ENCODE results near the gene CHGA. TPM values are rescaled to one million over a fixed set of nuclear protein-coding genes. Genes with fewer than 3 reads are reported as not detected.

The CHGA gene
- total and polyA plus RNA-seq, 10 of the 15 experiments (the other 5 are each of a cell fraction or from before 2014, with no cell fraction given), result 0.11 to 0.23 TPM; not detected in 8

DNA sequence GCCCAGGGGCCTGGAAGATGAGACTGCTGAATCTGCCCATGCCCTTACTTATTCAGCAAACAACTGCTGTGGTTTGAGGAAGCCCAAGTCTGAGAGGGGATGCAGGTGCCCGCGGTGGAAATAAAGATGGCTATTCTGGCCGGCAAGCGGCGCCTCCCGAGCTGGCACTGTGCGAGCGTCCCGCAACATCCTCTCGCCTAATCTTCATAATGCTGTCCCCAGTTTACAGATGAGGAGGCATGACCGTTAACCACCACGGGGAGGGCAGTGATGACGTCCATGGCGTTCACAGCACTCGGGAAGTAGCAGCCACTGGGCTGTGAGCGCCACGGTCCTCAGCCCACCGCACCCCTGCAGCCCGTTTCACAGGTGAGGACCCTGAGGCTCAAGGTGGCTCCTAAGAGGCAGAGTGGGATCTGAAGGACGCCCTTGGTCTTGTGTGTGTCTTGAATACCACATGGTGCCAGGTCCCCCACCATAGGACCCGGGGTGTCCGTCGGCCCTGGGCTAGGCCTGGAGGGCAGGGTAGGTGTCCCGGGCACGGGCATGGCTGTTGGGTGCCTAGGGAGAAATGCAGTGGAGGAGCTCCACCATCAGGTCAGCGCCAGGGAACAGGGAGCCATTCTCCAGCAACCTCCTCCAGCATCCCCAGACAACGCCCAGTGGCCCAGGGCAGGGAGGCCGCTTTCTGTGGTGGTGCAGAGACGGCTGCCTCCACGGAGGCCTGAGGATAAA lies 20.2 kb downstream of the CHGA start:
- Histone ChIP-seq H3K27me3 (replicated peaks in 1 of 2; ENCODE audit: control insufficient read depth in 2 of 2, insufficient read depth in 2 of 2, low read length in 1 of 2) (no peaks in the 10 kb centered on the region), H3K4me2 (ENCODE audit: control insufficient read depth, insufficient read depth) (no peak overlapping the region), H2AFZ (ENCODE audit: control insufficient read depth, low read depth, low read length) (no peak overlapping the region), H3K79me2 (ENCODE audit: control insufficient read depth, insufficient read depth, low read length) (no peaks in the 10 kb centered on the region), H3K9me3 (replicated peaks; ENCODE audit: control insufficient read depth, insufficient read depth, low read length) (no peaks in the 10 kb centered on the region), H3K4me3 (no peak overlapping the region), H3K27ac (ENCODE audit: control insufficient read depth, insufficient read depth) (no peak overlapping the region), H3K36me3 (ENCODE audit: control insufficient read depth in 2 of 2, insufficient read depth in 2 of 2, low read length in 1 of 2) (peaks cover 0 to 19% of the 10 kb centered on the region in 2 experiments; a peak in 3 of 4 replicates), H3K9ac (ENCODE audit: control insufficient read depth, insufficient read depth, low read length) (no peak overlapping the region), H4K20me1 (ENCODE audit: control insufficient read depth, insufficient read depth) (no peaks in the 10 kb centered on the region), H3K4me1 (ENCODE audit: control insufficient read depth, insufficient read depth, low read length) (no peaks in the 10 kb centered on the region)
- FAIRE-seq, result no peak
- in situ Hi-C loops (cut with MboI), result no loop called here
- ChIA-PET CTCF (interaction anchor here (1.0 kb wide), 1 partner anchor 169 kb away, joined by 3 read pairs; no protein-coding TSS in a partner anchor), POLR2A (no interaction called here), SMC1A (ENCODE audit: uncharacterized antibody, unreplicated experiment) (no interaction called here), RAD21 (ENCODE audit: unreplicated experiment) (no interaction called here)
- intact Hi-C loops (cut with micrococcal nuclease; ENCODE audit: unreplicated experiment), result no loop called here
- no peak for DNase-seq (ENCODE audit: low read depth, low spot score)
- ATAC-seq, result no peak
- WGBS (ENCODE audit: insufficient coverage, insufficient replicate concordance, low lambda C conversion rate, missing lambda C conversion rate), result 94% methylated on average over 30 of the region's 30 CpGs
- TF ChIP-seq CBX5 (IDR thresholded peaks at IDR 0.05; ENCODE audit: low read depth), result no peak
- TF ChIP-seq ZNF622 (IDR thresholded peaks at IDR 0.05), result no peak
- TF ChIP-seq STAT1 (conservative IDR thresholded peaks at IDR 0.05), result no peak
- TF ChIP-seq, protein P1, sequence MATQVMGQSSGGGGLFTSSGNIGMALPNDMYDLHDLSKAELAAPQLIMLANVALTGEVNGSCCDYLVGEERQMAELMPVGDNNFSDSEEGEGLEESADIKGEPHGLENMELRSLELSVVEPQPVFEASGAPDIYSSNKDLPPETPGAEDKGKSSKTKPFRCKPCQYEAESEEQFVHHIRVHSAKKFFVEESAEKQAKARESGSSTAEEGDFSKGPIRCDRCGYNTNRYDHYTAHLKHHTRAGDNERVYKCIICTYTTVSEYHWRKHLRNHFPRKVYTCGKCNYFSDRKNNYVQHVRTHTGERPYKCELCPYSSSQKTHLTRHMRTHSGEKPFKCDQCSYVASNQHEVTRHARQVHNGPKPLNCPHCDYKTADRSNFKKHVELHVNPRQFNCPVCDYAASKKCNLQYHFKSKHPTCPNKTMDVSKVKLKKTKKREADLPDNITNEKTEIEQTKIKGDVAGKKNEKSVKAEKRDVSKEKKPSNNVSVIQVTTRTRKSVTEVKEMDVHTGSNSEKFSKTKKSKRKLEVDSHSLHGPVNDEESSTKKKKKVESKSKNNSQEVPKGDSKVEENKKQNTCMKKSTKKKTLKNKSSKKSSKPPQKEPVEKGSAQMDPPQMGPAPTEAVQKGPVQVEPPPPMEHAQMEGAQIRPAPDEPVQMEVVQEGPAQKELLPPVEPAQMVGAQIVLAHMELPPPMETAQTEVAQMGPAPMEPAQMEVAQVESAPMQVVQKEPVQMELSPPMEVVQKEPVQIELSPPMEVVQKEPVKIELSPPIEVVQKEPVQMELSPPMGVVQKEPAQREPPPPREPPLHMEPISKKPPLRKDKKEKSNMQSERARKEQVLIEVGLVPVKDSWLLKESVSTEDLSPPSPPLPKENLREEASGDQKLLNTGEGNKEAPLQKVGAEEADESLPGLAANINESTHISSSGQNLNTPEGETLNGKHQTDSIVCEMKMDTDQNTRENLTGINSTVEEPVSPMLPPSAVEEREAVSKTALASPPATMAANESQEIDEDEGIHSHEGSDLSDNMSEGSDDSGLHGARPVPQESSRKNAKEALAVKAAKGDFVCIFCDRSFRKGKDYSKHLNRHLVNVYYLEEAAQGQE (IDR thresholded peaks at IDR 0.05; ENCODE audit: low read depth, low read length), result no peak
- no peak for TF ChIP-seq ESRRA (IDR thresholded peaks at IDR 0.05; ENCODE audit: low read length)
- TF ChIP-seq HCFC1 (IDR thresholded peaks at IDR 0.05; ENCODE audit: low read length), result no peak
- no peak for TF ChIP-seq SMAD1 (IDR thresholded peaks at IDR 0.05; ENCODE audit: low read depth, partially characterized antibody)
- TF ChIP-seq BACH1 (IDR thresholded peaks at IDR 0.05; ENCODE audit: borderline replicate concordance), result no peak
- no TSS peak for BruUV-seq (replicated peaks)

All from GM12878 (cell line).